NCI-H345 treated with DMSO at 0.1 percent for 48 hours (cell line): Measurements from ENCODE around the gene TRIM38.
"Not testable (repeated sequence)": the region's sequence is repeated elsewhere in the genome, so short reads cannot be mapped to it uniquely, and the experiment has no call there.

Experiments used
- DNase-seq: peaks from one replicate; lab custom pipeline; 2025; ENCODE audit not compliant: unreplicated experiment; lab: John Stamatoyannopoulos, UW

The TRIM38 gene

GRCh38 chr6:25971187-25971821 is 8.7 kb downstream of the TRIM38 start:
- no peak for DNase-seq

- DNase-seq: no peak
Observed at GRCh38 chr6:25972128-25972527, 9.5 kb downstream of the TRIM38 start.

- no peak for DNase-seq
Observed at GRCh38 chr6:25972902-25973301, 10.3 kb downstream of the TRIM38 start.

- no peak for DNase-seq
Observed at GRCh38 chr6:25973923-25974555, 11.4 kb downstream of the TRIM38 start.

GRCh38 chr6:25975923-25976560 is 13.4 kb downstream of the TRIM38 start:
- no peak for DNase-seq

GRCh38 chr6:25980935-25981334 is 18.3 kb downstream of the TRIM38 start:
- DNase-seq: no peak

- no peak for DNase-seq
Observed at GRCh38 chr6:25981568-25982263, 19.1 kb downstream of the TRIM38 start.

- no peak for DNase-seq
Observed at GRCh38 chr6:25984265-25984664, 21.7 kb downstream of the TRIM38 start.

- DNase-seq: no peak
Observed at GRCh38 chr6:25987845-25988244, 25.2 kb downstream of the TRIM38 start.

GRCh38 chr6:25990172-25990873 is 27.7 kb downstream of the TRIM38 start:
- no peak for DNase-seq

GRCh38 chr6:25991785-25992412 is 29.3 kb downstream of the TRIM38 start:
- DNase-seq: peak; percentile 51

- DNase-seq: peak; percentile 86
Observed at GRCh38 chr6:25992413-25993340, 30.1 kb downstream of the TRIM38 start.

- DNase-seq: not testable (repeated sequence)
Observed at GRCh38 chr6:25993341-25993684, 30.7 kb downstream of the TRIM38 start.

- no peak for DNase-seq
Observed at GRCh38 chr6:25995507-25995906, 32.9 kb downstream of the TRIM38 start.

GRCh38 chr6:25997921-25998320 is 35.3 kb downstream of the TRIM38 start:
- DNase-seq: no peak

GRCh38 chr6:25998379-25998778 is 35.8 kb downstream of the TRIM38 start:
- DNase-seq: no peak

- not testable (repeated sequence) for DNase-seq
Observed at GRCh38 chr6:25999225-25999624, 36.6 kb downstream of the TRIM38 start.

- no peak for DNase-seq
Observed at GRCh38 chr6:26000366-26001144, 38.0 kb downstream of the TRIM38 start.

GRCh38 chr6:26003102-26003694 is 40.6 kb downstream of the TRIM38 start:
- peak; percentile 19 for DNase-seq
